A204.1 (cell line): Measurements from ENCODE around the gene NOC4L.
"Not testable (repeated sequence)": the region's sequence is repeated elsewhere in the genome, so short reads cannot be mapped to it uniquely, and the experiment has no call there.

Source experiments
- FAIRE-seq: peaks from 2 replicates; lab custom pipeline; 2012; peaks lifted over from hg19 to GRCh38; lab: Jason Lieb, UNC

The NOC4L gene

GRCh38 chr12:132144115-132144809 lies at the start of gene NOC4L, which contains the start of gene DDX51:
NOC4L (plus strand) TSS chr12:132144457; CDS start chr12:132144489, 32 bp downstream.
DDX51 (minus strand) TSS chr12:132144319; CDS start chr12:132144296, 23 bp downstream.
- FAIRE-seq, result no peak

GRCh38 chr12:132095520-132096409 lies 48.5 kb upstream of the NOC4L start:
- no peak for FAIRE-seq

- no peak for FAIRE-seq
These were observed 44.5 kb upstream of the NOC4L start for GRCh38 chr12:132099739-132100138.

- no peak for FAIRE-seq
These were observed 43.8 kb upstream of the NOC4L start for GRCh38 chr12:132100306-132101065.

- FAIRE-seq, result no peak
These were observed 42.0 kb upstream of the NOC4L start for GRCh38 chr12:132102297-132102696.

- FAIRE-seq, result not testable (repeated sequence)
These were observed 41.2 kb upstream of the NOC4L start for GRCh38 chr12:132103072-132103471.

GRCh38 chr12:132103542-132104308 lies 40.5 kb upstream of the NOC4L start:
- no peak for FAIRE-seq

- no peak for FAIRE-seq
These were observed 38.8 kb upstream of the NOC4L start for GRCh38 chr12:132105467-132105866.

- no peak for FAIRE-seq
These were observed 37.3 kb upstream of the NOC4L start for GRCh38 chr12:132106921-132107320.

- FAIRE-seq, result no peak
These were observed 35.9 kb upstream of the NOC4L start for GRCh38 chr12:132108211-132108832.

GRCh38 chr12:132109741-132110140 lies 34.5 kb upstream of the NOC4L start:
- FAIRE-seq, result no peak

GRCh38 chr12:132110677-132111076 lies 33.6 kb upstream of the NOC4L start:
- FAIRE-seq, result no peak

- no peak for FAIRE-seq
These were observed 32.5 kb upstream of the NOC4L start for GRCh38 chr12:132111654-132112304.

- FAIRE-seq, result no peak
These were observed 29.6 kb upstream of the NOC4L start for GRCh38 chr12:132114667-132115066.

GRCh38 chr12:132115500-132115899 lies 28.8 kb upstream of the NOC4L start:
- no peak for FAIRE-seq

- FAIRE-seq, result no peak
These were observed 27.3 kb upstream of the NOC4L start for GRCh38 chr12:132116709-132117557.

- no peak for FAIRE-seq
These were observed 26.7 kb upstream of the NOC4L start for GRCh38 chr12:132117558-132117875.

GRCh38 chr12:132118876-132119275 lies 25.4 kb upstream of the NOC4L start:
- FAIRE-seq, result no peak

- FAIRE-seq, result no peak
These were observed 23.0 kb upstream of the NOC4L start for GRCh38 chr12:132121283-132121682.
